Loucy (cell line): ENCODE measurements around the gene PHB1.

ENCODE experiments used
- CTCF ChIP-seq: fragments of 200-600 bp; sonication (generic); conservative IDR thresholded peaks from 2 replicates; pipeline ENCODE4 v1.5.1; 2014; ENCODE audit warnings: mild to moderate bottlenecking, antibody characterized with exemption, low read length
- EZH2phosphoT487 ChIP-seq: fragments of 200-600 bp; IDR thresholded peaks from 2 replicates; pipeline ENCODE4 v1.6.1; 2018; ENCODE audit warnings: antibody characterized with exemption, mild to moderate bottlenecking, moderate library complexity, borderline replicate concordance

GRCh38 chr17:49369089-49369488, 45.6 kb downstream of the PHB1 start:
- TF ChIP-seq CTCF (no peak), EZH2phosphoT487 (no peak)
